Measurements from ENCODE around the gene TMEM94. TPM values are rescaled to one million over a fixed set of nuclear protein-coding genes. Genes with fewer than 3 reads are reported as not detected.
A peak's percentile ranks its signal among the peaks of the same experiment; 100 is the strongest.

Gene TMEM94
- total RNA-seq, 3 donors from 2014 or later, result 45.1 to 62.5 (median 51.1) TPM

DNA sequence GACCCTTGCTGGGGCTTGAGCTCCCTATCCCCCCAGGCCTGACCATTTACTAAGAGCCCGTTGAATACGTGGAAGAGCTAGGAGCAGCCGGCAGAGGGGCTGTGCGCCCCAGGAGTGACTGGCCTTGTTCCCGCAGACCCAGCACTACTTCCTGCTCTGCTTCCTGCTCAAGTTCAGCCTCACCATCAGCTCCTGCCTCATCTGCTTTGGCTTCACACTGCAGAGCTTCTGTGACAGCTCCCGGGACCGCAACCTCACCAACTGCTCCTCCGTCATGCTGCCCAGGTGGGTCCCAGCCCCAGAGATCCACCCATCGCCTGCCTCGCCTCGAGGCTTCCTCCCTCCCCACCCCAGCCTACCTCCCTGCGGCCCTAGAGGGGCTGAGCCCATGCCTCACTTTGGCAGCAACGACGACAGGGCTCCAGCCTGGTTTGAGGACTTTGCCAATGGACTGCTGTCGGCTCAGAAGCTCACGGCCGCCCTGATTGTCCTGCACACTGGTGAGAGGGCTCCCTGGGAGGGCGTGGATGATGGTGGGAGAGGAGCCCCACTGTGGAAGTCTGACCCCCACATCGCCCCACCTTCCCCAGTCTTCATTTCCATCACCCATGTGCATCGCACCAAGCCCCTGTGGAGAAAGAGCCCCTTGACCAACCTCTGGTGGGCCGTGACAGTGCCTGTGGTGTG is 41.7 kb downstream of the TMEM94 start:
- no peak overlapping the region for H3K4me3 ChIP-seq
- H3K4me1 ChIP-seq, result peaks cover 0 to 13% of the 10 kb centered on the region in 2 donors
- TF ChIP-seq POLR2A (IDR thresholded peaks at IDR 0.05), result no peak
- H3K36me3 ChIP-seq, result no peaks in the 10 kb centered on the region
- H3K27me3 ChIP-seq, result no peaks in the 10 kb centered on the region
- no peak for DNase-seq (ENCODE audit: low spot score in 2 of 2)
- no peak overlapping the region for H3K27ac ChIP-seq
- intact Hi-C loops (cut with DNase I; ENCODE audit: low total_unique reads), result no loop called here
- H3K9me3 ChIP-seq, result no peaks in the 10 kb centered on the region

DNA sequence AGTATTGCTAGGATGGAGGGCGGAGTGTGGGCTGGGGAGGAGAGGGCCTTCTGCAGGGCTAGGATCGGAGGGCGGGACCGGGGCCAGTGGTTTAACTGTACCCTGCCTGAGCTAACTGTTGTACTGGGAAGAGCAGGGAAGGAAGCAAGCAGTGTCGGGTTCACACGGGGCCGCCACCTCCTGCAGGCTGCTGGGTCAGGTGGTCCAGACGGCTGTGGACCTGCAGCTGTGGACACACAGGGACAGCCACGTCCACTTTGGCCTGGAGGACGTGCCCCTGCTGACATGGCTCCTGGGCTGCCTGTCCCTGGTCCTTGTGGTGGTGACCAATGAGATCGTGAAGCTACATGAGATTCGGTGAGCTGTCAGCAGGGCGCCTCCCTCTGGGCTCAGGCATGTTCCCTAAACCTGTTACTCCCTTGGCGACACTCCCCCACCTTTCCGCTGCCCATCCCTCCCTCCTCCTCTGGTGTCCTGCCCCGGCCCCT is 42.3 kb downstream of the TMEM94 start:
- Histone ChIP-seq H3K36me3 (no peaks in the 10 kb centered on the region), H3K27ac (peak overlapping the region in 1 of 2 donors; percentile 58), H3K4me3 (no peak overlapping the region), H3K9me3 (no peaks in the 10 kb centered on the region), H3K27me3 (no peaks in the 10 kb centered on the region), H3K4me1 (peaks cover 0 to 13% of the 10 kb centered on the region in 2 donors)
- DNase-seq (ENCODE audit: low spot score in 2 of 2), result no peak
- TF ChIP-seq, protein P1, sequence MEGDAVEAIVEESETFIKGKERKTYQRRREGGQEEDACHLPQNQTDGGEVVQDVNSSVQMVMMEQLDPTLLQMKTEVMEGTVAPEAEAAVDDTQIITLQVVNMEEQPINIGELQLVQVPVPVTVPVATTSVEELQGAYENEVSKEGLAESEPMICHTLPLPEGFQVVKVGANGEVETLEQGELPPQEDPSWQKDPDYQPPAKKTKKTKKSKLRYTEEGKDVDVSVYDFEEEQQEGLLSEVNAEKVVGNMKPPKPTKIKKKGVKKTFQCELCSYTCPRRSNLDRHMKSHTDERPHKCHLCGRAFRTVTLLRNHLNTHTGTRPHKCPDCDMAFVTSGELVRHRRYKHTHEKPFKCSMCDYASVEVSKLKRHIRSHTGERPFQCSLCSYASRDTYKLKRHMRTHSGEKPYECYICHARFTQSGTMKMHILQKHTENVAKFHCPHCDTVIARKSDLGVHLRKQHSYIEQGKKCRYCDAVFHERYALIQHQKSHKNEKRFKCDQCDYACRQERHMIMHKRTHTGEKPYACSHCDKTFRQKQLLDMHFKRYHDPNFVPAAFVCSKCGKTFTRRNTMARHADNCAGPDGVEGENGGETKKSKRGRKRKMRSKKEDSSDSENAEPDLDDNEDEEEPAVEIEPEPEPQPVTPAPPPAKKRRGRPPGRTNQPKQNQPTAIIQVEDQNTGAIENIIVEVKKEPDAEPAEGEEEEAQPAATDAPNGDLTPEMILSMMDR (IDR thresholded peaks at IDR 0.05), result no peak
- TF ChIP-seq POLR2A (IDR thresholded peaks at IDR 0.05) (no peak), POLR2AphosphoS5 (IDR thresholded peaks at IDR 0.05) (no peak)
- intact Hi-C loops (cut with DNase I; ENCODE audit: low total_unique reads), result no loop called here

DNA sequence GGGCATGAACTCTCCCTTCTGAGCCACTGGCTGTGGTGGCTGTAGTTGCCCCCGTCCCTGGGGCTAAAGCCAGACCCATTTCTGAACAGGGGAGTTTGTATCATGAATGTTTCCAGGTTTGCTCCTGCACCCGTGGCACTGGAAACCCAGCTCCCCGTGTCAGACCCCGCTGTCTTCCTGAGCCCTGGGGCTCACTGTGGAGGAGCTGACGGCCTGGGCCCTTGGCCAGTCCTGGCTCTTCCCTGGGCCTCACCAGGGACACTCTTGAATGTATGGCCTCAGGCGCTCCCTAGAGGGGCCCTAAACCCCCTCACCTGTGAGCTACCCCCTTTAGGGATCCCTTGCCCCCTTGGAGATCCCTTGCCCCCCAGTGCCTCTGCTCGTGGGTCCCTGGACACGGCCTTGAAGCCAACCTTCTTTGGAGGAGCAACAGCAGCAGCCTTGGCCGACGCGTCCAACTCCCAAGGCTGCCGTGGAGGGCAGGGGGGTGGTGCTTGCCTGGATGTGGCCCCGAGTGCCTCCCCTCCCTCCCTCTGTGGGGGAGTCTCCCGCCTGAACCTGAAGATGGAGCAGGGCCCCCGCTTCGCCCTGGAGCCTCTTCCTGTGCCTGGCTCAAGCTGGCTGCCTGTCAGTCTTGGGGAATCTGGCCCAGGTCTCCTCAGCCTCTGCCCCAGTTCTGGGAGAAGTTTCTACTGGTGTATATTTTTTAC is 43.0 kb downstream of the TMEM94 start:
- Histone ChIP-seq H3K27me3 (no peaks in the 10 kb centered on the region), H3K27ac (peak overlapping the region in 1 of 2 donors; percentile 58), H3K36me3 (no peaks in the 10 kb centered on the region), H3K9me3 (no peaks in the 10 kb centered on the region), H3K4me1 (peaks cover 0 to 13% of the 10 kb centered on the region in 2 donors), H3K4me3 (no peak overlapping the region)
- intact Hi-C loops (cut with DNase I; ENCODE audit: low total_unique reads), result no loop called here
- TF ChIP-seq POLR2A (IDR thresholded peaks at IDR 0.05), result no peak
- TF ChIP-seq POLR2AphosphoS5 (IDR thresholded peaks at IDR 0.05), result no peak
- TF ChIP-seq, protein P1 (IDR thresholded peaks at IDR 0.05), result no peak
- DNase-seq (ENCODE audit: low spot score in 2 of 2), result no peak

DNA sequence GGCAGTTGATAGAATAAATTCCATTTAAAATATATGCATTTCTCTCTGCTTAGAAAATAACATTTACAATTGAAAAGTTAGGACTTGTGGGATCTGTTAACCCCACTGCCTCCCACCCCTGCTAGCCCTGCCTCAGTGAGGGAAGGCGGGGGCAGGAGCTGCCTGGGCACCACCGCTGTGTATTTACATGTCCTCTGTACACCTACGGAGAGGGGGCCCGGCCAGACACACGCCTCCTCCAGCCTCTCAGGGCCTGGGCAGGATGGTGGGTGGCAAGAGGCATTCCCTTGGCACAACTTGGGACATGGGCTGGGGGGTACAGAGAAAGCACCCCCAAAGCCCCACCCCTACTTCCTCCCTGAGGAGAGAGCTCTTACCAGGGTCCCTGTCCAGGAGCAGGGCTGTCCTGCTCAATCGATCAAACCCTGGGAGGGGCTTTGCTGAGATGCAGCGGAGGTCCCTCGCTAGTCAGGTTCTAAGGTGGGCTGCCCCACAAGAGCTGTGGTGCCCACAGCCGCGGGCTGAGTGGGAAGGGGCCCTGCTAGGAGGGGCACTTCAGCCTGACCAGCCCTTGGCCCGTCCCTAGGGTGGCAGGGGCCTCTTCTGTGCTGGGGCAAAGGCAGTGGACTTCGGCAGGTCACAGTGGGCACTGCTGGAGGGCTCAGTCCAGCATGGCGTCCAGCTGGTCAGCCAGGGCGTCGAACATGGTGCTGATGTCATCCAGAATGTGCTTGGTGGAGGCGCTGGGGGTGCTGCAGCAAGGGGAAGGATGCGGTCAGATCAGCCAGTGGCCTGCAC is 44.2 kb downstream of the TMEM94 start:
- H3K36me3 ChIP-seq, result no peaks in the 10 kb centered on the region
- no peak for DNase-seq (ENCODE audit: low spot score in 2 of 2)
- TF ChIP-seq POLR2AphosphoS5 (IDR thresholded peaks at IDR 0.05), result no peak
- TF ChIP-seq, protein P1 (IDR thresholded peaks at IDR 0.05), result no peak
- TF ChIP-seq POLR2A (IDR thresholded peaks at IDR 0.05), result no peak
- H3K27ac ChIP-seq, result peak overlapping the region; percentile 17 to 58
- intact Hi-C loops (cut with DNase I; ENCODE audit: low total_unique reads), result no loop called here
- H3K27me3 ChIP-seq, result no peaks in the 10 kb centered on the region
- H3K4me1 ChIP-seq, result peaks cover 0 to 13% of the 10 kb centered on the region in 2 donors
- no peak overlapping the region for H3K4me3 ChIP-seq
- H3K9me3 ChIP-seq, result no peaks in the 10 kb centered on the region

DNA sequence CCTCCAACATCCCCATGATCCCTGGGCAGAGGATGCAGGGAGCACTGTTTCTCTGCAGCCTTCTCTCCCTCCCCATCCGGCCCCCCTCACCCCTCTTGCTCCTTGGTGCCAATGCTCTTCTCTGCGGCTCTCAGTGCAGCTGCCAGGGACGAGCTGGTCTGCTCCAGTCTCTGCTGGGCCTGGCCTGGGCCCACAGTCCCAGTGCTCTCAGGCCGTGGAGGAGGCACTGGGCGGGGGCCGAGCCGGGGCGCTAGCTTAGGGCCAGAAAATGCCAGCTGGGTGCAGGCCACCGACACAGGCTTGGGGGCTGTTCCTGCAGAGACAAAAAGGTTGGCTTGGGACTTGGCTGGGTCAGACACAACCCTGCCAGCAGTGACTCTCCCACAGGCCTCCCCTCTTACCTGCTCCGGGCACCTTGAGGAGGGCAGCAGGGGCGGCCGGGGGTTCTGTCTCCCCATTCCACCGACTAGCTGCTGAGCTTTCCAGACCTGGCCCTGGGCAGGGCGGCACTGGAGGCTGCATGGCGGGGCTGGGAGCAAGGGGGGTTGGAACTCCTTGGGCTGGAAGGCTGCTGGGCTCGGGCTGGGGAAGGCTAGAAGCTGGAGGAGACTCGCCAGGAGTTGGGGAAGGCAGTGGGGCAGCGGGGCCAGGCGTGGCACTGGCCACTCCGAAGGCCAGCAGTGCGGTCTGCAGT is 45.1 kb downstream of the TMEM94 start:
- intact Hi-C loops (cut with DNase I; ENCODE audit: low total_unique reads), result no loop called here
- no peak for DNase-seq (ENCODE audit: low spot score in 2 of 2)
- TF ChIP-seq, protein P1 (IDR thresholded peaks at IDR 0.05), result no peak
- TF ChIP-seq POLR2AphosphoS5 (IDR thresholded peaks at IDR 0.05), result no peak
- no peak for TF ChIP-seq POLR2A (IDR thresholded peaks at IDR 0.05)
- no peaks in the 10 kb centered on the region for H3K9me3 ChIP-seq
- no peaks in the 10 kb centered on the region for H3K27me3 ChIP-seq
- H3K4me1 ChIP-seq, result peaks cover 0 to 13% of the 10 kb centered on the region in 2 donors
- peak overlapping the region; percentile 17 to 58 for H3K27ac ChIP-seq
- no peak overlapping the region for H3K4me3 ChIP-seq
- H3K36me3 ChIP-seq, result no peaks in the 10 kb centered on the region
